NCI-H526 treated with DMSO at 0.1 percent for 48 hours (cell line): Measurements from ENCODE around the gene MSH2.
"Not testable (repeated sequence)": the region's sequence is repeated elsewhere in the genome, so short reads cannot be mapped to it uniquely, and the experiment has no call there.

ENCODE experiments used
- DNase-seq: peaks from one replicate; lab custom pipeline; 2025; lab: John Stamatoyannopoulos, UW

The MSH2 gene

DNA sequence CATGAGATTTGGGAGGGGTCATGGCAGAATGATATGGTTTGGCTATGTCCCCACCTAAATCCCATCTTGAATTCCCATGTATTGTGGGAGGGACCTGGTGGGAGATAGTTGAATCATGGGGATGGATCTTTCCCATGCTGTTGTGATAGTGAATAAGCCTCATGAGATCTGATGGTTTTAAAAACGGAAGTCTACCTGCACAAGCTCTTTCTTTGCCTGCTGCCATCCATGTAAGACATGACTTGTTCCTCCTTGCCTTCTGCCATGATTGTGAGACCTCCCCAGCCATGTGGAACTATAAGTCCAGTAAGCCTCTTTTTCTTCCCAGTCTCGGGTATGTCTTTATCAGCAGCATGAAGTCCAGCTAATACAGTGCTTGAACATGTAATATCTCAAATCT lies 5.0 kb downstream of the MSH2 start:
- DNase-seq: not testable (repeated sequence)

DNA sequence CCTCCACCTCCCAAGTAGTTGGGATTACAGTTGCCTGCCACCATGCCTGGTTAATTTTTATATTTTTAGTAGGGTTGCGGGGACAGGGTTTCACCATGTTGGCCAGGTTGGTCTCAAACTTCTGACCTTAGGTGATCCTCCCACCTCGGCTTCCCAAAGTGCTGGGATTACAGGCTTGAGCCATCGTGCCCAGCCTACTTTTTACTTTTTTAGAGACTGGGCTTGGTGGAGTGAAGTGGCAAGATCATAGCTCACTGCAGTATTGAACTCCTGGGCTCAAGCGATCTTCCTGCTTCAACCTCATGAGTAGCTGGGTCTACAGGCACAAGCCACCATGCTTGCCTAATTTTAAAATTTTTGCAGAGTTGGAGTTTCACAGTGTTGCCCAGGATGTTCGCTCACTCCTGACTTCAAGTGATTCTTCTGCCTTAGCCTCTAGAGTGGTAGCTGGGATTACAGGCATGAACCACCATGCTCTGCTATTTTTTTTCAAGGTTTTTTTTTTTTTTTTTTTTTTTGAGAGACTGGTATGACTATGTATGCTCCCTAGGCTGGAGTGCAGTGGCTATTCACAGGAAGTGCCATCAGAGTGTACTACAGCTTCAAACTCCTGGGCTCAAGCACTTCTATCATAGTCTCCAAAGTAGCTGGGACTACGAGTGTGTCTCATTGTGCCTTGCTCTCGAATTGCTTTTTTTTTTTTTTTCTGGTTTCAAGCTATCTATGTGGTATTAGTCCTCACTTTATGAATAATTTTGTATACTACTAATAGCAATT lies 11.9 kb downstream of the MSH2 start:
- no peak for DNase-seq

DNA sequence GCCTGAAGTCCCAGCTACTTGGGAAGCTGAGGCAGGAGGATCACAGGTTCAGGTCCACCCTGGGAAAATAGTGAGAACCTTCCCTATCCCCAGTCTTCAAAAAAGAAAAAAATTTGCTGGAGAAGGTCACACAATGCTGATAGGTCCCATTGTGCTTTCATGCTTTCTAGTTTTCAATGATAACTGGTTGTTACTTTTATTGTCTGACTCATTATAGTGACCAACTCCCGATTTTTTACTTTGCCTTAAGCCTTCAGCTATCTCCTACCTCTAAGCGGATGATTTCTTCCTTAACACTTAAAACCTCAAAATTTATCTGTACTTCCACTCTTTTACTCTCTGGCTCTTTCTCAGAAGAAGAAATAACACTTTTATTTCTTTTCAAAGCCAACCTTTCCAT lies 17.3 kb downstream of the MSH2 start:
- DNase-seq: no peak

DNA sequence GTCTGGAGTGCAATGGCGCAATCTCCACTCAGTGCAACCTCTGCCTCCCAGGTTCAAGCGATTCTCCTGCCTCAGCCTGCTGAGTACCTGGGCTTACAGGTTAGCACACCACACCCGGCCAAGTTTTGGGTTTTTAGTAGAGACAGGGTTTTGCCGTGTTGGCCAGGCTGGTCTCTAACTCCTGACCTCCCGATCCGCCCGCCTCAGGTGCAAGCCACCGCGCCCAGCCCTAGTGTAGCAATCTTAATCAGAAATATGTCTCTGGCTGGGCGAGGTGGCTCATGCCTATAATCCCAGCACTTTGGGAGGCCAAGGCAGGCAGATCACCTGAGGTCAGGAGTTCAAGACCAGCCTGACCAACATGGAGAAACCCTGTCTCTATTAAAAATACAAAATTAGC lies 17.7 kb downstream of the MSH2 start:
- DNase-seq: not testable (repeated sequence)

DNA sequence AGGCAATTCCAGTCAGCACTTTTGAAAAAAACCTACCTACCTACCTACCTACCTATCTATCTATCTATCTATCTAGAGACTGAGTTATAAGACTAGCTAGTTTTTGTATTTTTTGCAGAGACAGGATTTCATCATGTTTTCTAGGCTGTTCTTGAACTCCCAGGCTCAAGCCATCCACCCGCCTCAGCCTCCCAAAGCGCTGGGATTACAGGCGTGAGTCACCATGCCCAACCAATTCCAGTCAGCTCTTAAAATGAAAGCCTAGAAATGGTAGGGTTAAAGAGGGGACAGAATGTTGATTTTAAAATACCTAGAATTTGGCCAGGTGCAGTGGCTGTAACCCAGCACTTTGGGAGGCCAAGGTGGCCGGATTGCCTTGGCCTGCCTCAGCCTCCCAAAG lies 19.1 kb downstream of the MSH2 start:
- DNase-seq: no peak

DNA sequence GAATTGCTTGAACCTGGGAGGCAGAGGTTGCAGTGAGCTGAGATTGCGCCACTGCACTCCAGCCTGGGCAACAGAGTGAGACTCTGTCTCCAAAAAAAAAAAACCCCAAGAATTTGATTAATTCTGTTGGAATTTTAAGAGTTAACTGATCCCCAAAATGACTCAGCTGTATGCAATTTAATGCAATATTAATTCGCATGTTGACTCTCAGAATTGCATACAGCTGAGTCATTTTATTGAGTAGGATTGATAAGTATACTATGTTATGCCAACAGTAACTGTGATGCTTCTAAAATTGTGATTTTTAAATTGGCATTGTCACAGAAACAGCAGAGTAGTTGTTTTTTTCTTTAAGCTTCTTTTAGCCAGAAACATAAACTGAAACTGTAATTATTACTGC lies 19.6 kb downstream of the MSH2 start:
- DNase-seq: no peak

DNA sequence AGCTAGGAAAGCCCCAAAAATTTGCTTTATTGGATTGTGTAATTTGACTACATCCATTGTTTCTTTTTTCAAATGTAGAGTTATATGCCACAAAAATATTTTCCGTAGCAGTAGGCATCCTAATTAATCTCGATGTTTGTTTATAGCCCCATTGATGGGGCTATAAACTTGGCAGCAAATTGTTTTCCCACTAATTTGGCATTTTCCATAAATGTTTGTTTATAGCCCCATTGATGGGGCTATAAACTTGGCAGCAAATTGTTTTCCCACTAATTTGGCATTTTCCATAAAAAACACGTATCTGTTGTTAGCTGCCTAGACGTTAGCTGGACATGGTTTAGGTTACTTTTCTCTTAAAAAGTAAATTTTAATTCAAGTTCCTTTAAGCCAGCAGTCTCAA lies 23.8 kb downstream of the MSH2 start:
- DNase-seq: no peak

DNA sequence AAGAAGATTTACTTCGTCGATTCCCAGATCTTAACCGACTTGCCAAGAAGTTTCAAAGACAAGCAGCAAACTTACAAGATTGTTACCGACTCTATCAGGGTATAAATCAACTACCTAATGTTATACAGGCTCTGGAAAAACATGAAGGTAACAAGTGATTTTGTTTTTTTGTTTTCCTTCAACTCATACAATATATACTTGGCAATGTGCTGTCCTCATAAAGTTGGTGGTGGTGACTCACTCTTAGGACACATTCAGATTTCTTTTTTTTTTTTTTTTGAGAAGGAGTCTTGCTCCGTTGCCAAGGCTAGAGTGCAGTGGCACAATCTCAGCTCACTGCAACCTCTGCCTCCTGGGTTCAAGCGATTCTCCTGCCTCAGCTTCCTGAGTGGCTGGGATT lies 26.8 kb downstream of the MSH2 start:
- DNase-seq: no peak

DNA sequence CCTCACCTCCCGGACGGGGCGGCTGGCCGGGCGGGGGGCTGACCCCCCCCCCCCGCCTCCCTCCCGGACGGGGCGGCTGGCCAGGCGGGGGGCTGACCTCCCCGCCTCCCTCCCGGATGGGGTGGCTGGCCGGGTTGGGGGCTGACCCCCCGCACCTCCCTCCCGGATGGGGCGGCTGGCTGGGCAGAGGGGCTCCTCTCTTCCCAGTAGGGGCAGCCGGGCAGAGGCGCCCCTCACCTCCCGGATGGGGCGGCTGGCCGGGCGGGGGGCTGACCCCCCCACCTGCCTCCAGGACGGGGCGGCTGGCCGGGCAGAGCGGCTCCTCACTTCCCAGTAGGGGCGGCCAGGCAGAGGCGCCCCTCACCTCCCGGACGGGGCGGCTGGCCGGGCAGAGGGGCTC lies 30.1 kb downstream of the MSH2 start:
- not testable (repeated sequence) for DNase-seq

DNA sequence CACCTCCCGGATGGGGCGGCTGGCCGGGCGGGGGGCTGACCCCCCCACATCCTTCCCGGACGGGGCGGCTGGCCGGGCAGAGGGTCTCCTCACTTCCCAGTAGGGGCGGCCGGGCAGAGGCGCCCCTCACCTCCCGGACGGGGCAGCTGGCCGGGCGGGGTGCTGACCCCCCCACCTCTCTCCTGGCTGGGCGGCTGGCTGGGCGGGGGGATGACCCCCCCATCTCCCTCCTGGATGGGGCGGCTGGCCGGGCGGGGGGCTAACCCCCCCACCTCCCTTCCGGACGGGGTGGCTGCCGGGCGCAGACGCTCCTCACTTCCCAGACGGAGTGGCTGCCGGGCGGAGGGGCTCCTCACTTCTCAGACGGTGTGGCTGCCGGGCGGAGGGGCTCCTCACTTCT lies 30.5 kb downstream of the MSH2 start:
- not testable (repeated sequence) for DNase-seq

DNA sequence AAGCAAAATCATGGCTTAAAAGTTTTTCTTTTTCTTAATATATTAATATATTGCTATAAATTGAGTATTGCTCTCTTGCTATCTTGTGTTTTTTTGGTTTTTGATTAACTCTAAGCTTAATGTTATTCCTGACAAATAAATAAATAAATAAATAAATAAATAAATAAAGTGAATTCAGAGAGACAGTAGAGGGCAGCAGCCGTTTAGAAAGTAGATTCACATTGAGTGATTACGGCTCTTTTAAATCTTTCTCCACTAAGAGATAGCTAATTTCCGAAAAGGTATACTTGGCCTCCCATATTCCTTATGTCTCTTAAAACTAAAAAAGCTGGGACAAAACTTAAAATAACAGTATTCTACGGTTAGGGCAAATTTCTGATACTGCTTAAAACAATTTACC lies 34.3 kb downstream of the MSH2 start:
- DNase-seq: peak; percentile 10

DNA sequence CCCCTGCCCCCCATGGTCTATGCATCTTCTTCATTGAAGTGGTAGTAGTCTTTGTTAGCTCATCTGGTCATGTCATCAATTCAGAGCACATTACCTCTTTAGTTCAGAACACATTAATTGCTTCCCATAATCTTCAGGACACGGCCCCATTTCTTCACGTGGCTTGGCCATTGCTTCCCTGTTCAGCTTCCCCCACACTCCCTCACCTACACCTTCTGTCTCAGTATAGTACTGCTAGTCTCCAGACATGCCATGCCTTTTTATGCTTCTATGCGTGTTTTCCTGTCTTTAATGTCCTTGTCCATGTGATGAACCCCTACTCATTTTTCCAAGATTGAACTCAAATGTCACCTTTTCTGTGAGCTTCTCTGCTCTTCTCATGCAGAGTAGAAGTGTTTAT lies 35.1 kb downstream of the MSH2 start:
- DNase-seq: no peak

DNA sequence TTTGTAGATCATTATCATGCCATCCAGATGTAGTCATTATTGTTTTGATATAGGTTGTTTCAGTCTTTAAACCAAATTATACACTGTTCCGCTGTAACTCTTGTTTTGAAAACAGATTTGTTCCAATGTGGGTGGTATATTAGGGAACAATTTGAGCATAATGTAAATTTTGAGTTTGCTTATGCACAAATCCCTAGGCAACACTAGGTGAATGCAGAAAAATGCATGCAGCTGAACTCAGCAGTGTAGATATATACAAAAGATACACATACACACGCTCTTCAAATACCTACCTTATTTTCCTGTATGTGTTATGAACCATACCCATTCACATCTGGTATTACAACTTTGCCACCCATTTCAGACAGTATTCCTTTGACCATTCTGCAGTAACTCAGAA lies 35.8 kb downstream of the MSH2 start:
- DNase-seq: no peak

DNA sequence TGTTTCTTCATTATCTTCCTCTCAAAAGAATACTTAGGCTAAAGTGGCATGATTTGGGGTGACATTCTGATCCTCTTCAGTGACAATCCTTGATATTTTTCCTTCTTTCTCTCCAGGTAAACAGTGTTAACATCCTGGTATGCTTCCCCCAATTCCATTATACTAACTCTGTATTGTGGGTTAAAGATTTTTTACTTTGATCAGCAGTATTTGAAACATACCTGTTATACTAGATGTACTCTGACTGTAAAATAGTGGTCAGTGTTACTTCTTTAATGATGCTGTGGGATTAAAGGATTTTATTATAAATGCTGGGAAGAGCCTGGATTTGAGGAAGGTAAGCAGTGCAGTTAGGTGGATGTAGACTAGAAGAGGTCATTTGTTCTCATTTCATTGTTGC lies 48.8 kb downstream of the MSH2 start:
- DNase-seq: no peak

DNA sequence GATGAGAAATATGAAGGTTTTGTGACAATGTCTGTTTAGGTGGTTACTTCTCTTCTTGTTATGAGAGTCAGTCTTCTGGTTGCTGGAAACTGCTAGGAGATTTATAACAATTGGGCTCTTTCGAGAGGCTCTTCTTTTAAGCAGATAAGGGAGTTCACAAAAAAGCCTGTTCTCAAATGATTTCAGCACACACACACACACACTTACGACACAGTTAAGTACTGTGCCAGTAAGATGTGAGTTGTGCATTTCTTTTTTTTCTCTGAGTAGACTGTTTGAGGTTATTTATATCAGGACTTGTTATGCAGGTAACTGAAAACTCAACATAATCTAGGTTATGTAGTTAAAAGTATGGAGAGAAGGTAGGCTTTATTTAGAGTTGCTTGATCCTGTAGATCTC lies 49.8 kb downstream of the MSH2 start:
- DNase-seq: no peak

DNA sequence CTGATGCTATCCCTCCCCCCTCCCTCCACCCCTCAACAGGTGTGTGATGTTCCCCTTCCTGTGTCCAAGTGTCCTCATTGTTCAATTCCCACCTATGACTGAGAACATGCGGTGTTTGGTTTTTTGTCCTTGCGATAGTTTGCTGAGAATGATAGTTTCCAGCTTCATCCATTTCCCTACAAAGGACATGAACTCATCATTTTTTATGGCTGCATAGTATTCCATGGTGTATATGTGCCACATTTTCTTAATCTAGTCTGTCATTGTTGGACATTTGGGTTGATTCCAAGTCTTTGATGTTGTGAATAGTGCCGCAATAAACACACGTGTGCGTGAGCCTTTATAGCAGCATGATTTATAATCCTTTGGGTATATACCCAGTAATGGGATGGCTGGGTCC lies 51.9 kb downstream of the MSH2 start:
- not testable (repeated sequence) for DNase-seq

DNA sequence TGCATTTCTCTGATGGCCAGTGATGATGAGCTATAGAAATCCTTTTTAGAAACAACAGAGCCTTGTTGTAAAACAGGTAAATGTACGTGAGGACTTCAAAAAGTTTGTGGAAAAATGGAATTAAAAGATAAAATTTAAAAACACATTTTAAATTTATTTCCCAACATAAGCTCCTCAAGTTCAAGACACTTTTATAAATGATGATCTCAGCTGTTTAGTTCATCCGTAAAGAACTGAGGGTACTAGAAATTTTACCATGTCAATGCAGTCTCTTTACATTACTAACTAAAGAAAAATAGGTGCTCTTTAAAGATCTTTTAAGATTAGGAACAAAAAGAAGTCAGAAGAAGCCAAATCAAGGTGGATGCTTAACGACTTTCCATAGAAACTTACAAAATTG lies 52.5 kb downstream of the MSH2 start:
- no peak for DNase-seq

DNA sequence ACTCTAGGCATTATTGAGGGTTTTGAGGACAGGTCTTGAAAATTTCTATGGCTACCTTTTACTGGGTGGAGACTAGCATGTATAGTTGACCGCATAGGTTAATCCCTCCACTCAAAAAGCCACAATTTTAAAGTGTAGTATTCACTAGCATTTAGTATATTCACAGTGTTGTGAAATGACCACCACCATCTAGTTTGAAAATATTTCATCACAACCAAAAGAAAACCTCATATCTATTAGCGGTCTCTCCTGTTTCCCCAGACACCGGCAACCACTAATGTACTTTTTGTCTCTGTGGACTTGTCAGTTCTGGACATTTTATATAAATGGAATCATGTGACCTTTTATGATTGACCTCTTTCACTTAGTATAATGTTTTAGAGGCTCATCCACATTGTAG lies 53.9 kb downstream of the MSH2 start:
- DNase-seq: no peak

DNA sequence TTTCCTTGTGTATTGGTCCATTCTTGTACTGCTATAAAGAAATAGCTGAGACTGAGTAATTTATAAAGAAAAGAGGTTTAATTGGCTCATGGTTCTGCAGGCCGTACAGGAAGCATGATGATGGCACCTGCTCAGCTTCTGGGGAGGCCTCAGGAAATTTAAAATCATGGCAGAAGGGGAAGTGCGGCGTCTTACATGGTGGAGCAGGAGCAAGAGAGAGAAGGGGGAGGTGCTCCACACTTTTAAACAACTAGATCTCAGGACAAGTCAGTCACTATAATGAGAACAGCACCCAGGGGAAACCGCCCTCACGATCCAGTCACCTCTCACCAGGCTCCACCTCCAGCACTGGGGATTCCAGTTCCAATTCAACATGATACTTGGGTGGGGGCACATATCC lies 54.3 kb downstream of the MSH2 start:
- DNase-seq: no peak

DNA sequence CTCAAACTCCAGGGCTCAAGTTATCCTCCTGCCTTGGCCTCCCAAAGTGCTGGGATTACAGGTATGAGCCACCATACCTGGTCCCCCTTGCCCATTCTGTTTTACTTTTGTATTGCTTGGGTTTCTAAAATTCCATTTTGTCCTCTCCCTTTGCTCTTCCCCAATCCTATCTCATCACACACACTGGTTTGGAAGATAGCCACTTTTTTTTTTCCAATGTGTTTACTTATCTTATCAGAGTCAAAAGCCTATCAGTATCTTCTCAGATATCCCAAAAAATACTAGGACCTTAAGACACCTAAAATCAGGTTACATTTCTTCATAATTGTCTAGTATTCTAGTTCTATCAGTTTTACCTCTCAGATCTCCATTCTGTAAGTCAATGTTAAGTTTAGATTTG lies 56.1 kb downstream of the MSH2 start:
- DNase-seq: no peak

DNA sequence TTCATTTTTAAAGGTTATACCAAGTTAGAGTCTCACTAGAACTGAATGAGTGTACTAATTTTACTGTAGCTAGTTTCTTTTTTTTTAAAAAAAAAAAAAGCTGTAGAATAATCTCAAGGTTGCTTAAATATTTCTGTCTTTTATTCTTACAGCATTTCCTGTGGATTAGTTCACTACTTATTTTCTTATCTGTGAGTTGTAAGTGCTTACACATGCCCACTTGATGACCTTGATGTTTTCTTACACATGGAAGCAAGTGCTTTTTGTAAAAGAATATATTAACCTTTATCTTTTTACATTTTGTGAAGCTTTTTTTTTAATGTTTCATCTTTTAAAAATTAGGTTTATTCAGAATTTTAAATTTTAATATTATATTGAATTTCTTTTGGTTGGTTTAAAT lies 57.8 kb downstream of the MSH2 start:
- no peak for DNase-seq

DNA sequence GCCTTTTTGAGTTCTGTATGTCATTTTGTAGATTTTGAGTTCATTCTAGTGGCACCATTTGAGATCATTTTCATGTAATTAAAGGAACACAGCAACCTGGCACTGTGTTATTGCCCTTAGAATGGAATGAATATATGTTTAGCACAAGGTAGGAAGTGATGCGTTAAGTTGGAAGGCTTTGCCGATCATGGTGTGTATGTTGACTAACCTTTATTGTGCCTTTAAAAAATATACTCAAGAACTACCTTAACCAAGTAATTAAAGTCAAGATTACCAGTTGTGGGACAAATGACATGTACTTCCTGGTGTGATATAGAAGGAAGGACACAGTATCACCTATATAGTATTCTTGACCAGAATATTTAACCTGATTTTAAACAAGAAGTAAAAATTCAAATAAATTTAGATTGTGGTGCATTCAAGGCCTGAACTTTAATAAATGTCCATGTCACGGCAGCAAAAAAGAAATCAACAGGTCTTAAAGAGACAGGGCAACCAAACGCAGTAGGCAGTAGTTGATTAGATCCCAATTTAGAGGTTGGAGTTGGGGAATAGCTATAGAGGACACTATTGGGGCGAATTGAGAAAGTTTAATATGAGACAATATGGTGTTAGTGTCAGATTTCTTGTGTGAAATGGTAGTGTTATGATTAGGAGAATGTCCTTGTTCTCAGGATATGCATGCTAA lies 68.6 kb downstream of the MSH2 start:
- DNase-seq: no peak

DNA sequence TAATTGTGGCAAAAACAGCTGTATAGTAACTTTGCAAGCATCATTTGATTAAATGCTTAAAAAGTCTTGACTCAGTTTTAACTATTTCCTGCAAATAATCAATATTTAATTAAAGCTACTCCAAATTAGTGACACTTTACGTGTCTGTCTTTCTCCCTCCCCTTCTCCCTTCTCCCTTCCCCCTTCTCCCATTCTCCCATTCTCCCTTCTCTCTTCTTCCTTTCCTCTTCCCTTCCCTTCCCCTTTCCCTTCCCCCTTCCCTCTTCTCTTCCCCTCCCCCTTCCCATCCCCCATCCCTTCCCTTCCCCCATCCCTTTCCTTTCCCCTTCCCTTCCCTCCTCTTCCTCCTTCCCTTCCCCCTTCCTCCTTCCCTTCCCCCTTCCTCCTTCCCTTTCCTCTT lies 76.9 kb downstream of the MSH2 start:
- DNase-seq: no peak

DNA sequence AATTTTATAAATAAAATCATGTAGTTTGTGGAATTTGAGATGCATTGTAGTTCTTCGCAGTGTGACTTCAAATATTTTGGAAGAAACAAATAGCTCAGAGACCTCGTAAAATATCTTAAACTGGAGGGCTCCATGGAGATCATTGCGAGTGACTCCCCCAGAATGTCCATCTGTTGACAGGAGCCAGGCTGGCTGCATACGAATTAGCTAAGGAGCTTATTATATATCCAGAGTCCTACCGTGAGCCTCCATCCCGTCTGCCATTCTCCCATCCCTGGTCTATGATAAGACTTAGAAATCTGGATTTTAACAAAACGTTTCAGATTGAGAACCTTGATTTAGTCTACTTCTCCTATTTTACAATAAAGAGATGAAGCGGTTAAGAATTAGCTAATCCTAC lies 80.2 kb downstream of the MSH2 start:
- DNase-seq: no peak
